GM12878 (cell line): ENCODE results near the gene UBE2O. TPM values are rescaled to one million over a fixed set of nuclear protein-coding genes. Genes with fewer than 3 reads are reported as not detected.

Experiments
- ASH2L ChIP-seq: fragments of 300-600, 200-600 bp; sonication (generic); IDR thresholded peaks from 2 replicates; pipeline ENCODE4 v1.6.1; 2017; ENCODE audit warnings: low read depth, mild to moderate bottlenecking, borderline replicate concordance
- BCL11A ChIP-seq: IDR thresholded peaks from 2 replicates; pipeline ENCODE4 v1.6.1; 2011; ENCODE audit warnings: low read depth, low read length
- CBX3 ChIP-seq: fragments of 200-600 bp; sonication (generic); IDR thresholded peaks from 2 replicates; pipeline ENCODE4 v1.6.1; 2016; ENCODE audit warnings: low read depth, borderline replicate concordance
- CBX5 ChIP-seq: sonication (generic); IDR thresholded peaks from 2 replicates; pipeline ENCODE4 v1.6.1; 2016; ENCODE audit warnings: low read depth, moderate library complexity, mild to moderate bottlenecking, inconsistent platforms
- CHD1 ChIP-seq: IDR thresholded peaks from 2 replicates; pipeline ENCODE4 v1.6.1; 2012; ENCODE audit warnings: low read depth, low read length, improper control_type of control experiment
- IKZF1 ChIP-seq: fragments of 450-650 bp; conservative IDR thresholded peaks from 2 replicates; pipeline ENCODE4 v1.6.1; 2017; ENCODE audit warnings: antibody characterized with exemption, mild to moderate bottlenecking
- IRF4 ChIP-seq: IDR thresholded peaks from 2 replicates; pipeline ENCODE4 v1.6.1; 2011; ENCODE audit warnings: low read depth, low read length
- MEF2B ChIP-seq: fragments of 450-650 bp; IDR thresholded peaks from 2 replicates; pipeline ENCODE4 v1.6.1; 2018; ENCODE audit warnings: mild to moderate bottlenecking, moderate library complexity; ENCODE audit not compliant: partially characterized antibody, poor library complexity, severe bottlenecking
- NBN ChIP-seq: fragments of 450-650 bp; IDR thresholded peaks from 2 replicates; pipeline ENCODE4 v1.6.1; 2016
- NR2F1 ChIP-seq: fragments of 450-650 bp; conservative IDR thresholded peaks from 2 replicates; pipeline ENCODE4 v1.6.1; 2017; ENCODE audit warnings: mild to moderate bottlenecking
- PRDM15 ChIP-seq: fragments of 450-650 bp; formaldehyde crosslinking; IDR thresholded peaks from 2 replicates; pipeline ENCODE4 v1.4.0; 2020; ENCODE audit warnings: mild to moderate bottlenecking, moderate library complexity
- RAD51 ChIP-seq: fragments of 450-650 bp; IDR thresholded peaks from 2 replicates; pipeline ENCODE4 v1.6.1; 2016; ENCODE audit warnings: moderate library complexity, mild to moderate bottlenecking, inconsistent platforms
- RB1 ChIP-seq: fragments of 450-650 bp; formaldehyde crosslinking; IDR thresholded peaks from 2 replicates; pipeline ENCODE4 v1.6.1; 2017; ENCODE audit warnings: mild to moderate bottlenecking, borderline replicate concordance
- RFX5 ChIP-seq: IDR thresholded peaks from 2 replicates; pipeline ENCODE4 v1.6.1; 2011; ENCODE audit warnings: low read depth, low read length, improper control_type of control experiment
- RUNX3 ChIP-seq: IDR thresholded peaks from 2 replicates; pipeline ENCODE4 v1.6.1; 2012; ENCODE audit warnings: low read length, inconsistent platforms
- STAT3 ChIP-seq: IDR thresholded peaks from 2 replicates; pipeline ENCODE4 v1.6.1; 2011; ENCODE audit warnings: low read depth, low read length, improper control_type of control experiment
- TBL1XR1 ChIP-seq: IDR thresholded peaks from 2 replicates; pipeline ENCODE4 v1.6.1; 2012; ENCODE audit warnings: low read depth, low read length, improper control_type of control experiment
- polyA plus RNA-seq, 11 experiments: library from polyadenylated mRNA; depleted of rRNA in 4 of 11; unstranded in 6 of 11; stranded (reverse) in 5 of 11; fragments of >200 nt; fragmentation: Nextera tagmentation in 4 of 11; fragmentation: Illumina TruSeq in 1 of 11; extraction: Ambion mirVana in 4 of 11; extraction: Trizol in 1 of 11; gene quantifications; 1 replicate in 1 of 11; 2 replicates in 10 of 11; pipeline versions ENCODE4 v1.2.1 to v1.2.3, GENCODE V29; 2011 to 2016; ENCODE audit warnings: inconsistent platforms in 2 of 11, missing spikeins in 2 of 11, low read depth in 1 of 11
- total RNA-seq, 4 experiments: library from RNA; depleted of rRNA in 3 of 4; stranded (reverse); fragments of >200 nt in 3 of 4; fragmentation: Illumina TruSeq in 1 of 4; extraction: Trizol in 1 of 4; gene quantifications; 2 replicates each; pipeline versions ENCODE4 v1.2.1 to v1.2.3, GENCODE V29; 2013 to 2021
- TF ChIP-seq, protein P1 (sequence below): IDR thresholded peaks from 2 replicates; pipeline ENCODE4 v1.6.1; 2012; ENCODE audit warnings: low read depth, low read length, improper control_type of control experiment

Gene UBE2O
- total and polyA plus RNA-seq, 10 of the 15 experiments (the other 5 are each of a cell fraction or from before 2014, with no cell fraction given) = 2.1 to 39.0 (median 14.1) TPM

- TF ChIP-seq BCL11A (no peak), IKZF1 (no peak), NBN (0 out of 2 replicates have a peak, but pooled peaks have one; percentile 23), CBX3 (no peak), CHD1 (no peak), ASH2L (no peak), IRF4 (0 out of 2 replicates have a peak, but pooled peaks have one; percentile 11), PRDM15 (CRISPR knock-in tag) (no peak), RB1 (no peak), TBL1XR1 (no peak), RUNX3 (peak; percentile 66), MEF2B (peak; percentile 42), RFX5 (no peak), STAT3 (no peak), CBX5 (no peak), RAD51 (no peak), NR2F1 (peak; percentile 59)
- TF ChIP-seq, protein P1, sequence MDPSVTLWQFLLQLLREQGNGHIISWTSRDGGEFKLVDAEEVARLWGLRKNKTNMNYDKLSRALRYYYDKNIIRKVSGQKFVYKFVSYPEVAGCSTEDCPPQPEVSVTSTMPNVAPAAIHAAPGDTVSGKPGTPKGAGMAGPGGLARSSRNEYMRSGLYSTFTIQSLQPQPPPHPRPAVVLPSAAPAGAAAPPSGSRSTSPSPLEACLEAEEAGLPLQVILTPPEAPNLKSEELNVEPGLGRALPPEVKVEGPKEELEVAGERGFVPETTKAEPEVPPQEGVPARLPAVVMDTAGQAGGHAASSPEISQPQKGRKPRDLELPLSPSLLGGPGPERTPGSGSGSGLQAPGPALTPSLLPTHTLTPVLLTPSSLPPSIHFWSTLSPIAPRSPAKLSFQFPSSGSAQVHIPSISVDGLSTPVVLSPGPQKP = no peak
These were observed 66.8 kb downstream of the UBE2O start (continued) for GRCh38 chr17:76385892-76386786.
